ENCODE results near the gene ZNF443.
A peak's percentile ranks its signal among the peaks of the same experiment; 100 is the strongest.
"Not testable (repeated sequence)": the region's sequence is repeated elsewhere in the genome, so short reads cannot be mapped to it uniquely, and the experiment has no call there.

ZNF443 gene

GRCh38 chr19:12440541-12441316 is at the start of gene ZNF443:
Gene ZNF443 (minus strand): TSS chr19:12441021. CDS start chr19:12440914, 107 bp downstream.
- H3K4me1 ChIP-seq, result no peaks in the 10 kb centered on the region
- in situ Hi-C loops (cut with MboI; ENCODE audit: low sequenced_read_pairs), result no loop called here
- H3K4me3 ChIP-seq, result peak within 1 kb of the TSS; percentile 69
- H3K9me3 ChIP-seq, result 0 out of 2 replicates have a peak, but pooled peaks cover 4% of the 10 kb centered on the region
- no peaks in the 10 kb centered on the region for H3K36me3 ChIP-seq (replicated peaks)
- DNase-seq (ENCODE audit: low spot score in 2 of 2), result peak; percentile 99 to 100
- H3K27me3 ChIP-seq (ENCODE audit: low read depth), result no peaks in the 10 kb centered on the region

- H3K27me3 ChIP-seq (ENCODE audit: low read depth); DNase-seq (ENCODE audit: low spot score in 2 of 2); in situ Hi-C loops (cut with MboI; ENCODE audit: low sequenced_read_pairs); H3K4me1 ChIP-seq; H3K9me3 ChIP-seq; H3K4me3 ChIP-seq; H3K36me3 ChIP-seq (replicated peaks): not testable (repeated sequence)
These were observed 45.5 kb upstream of the ZNF443 start for GRCh38 chr19:12486265-12486783.

- in situ Hi-C loops (cut with MboI; ENCODE audit: low sequenced_read_pairs), result no loop called here
- no peak for DNase-seq (ENCODE audit: low spot score in 2 of 2)
- Histone ChIP-seq H3K27me3 (ENCODE audit: low read depth) (no peaks in the 10 kb centered on the region), H3K9me3 (no peaks in the 10 kb centered on the region), H3K36me3 (replicated peaks) (no peaks in the 10 kb centered on the region), H3K4me3 (no peak overlapping the region), H3K4me1 (no peaks in the 10 kb centered on the region)
These were observed 44.8 kb upstream of the ZNF443 start for GRCh38 chr19:12485571-12485970.

- H3K4me3 ChIP-seq, result peak overlapping the region; percentile 79
- H3K4me1 ChIP-seq, result no peaks in the 10 kb centered on the region
- no peaks in the 10 kb centered on the region for H3K36me3 ChIP-seq (replicated peaks)
- in situ Hi-C loops (cut with MboI; ENCODE audit: low sequenced_read_pairs), result no loop called here
- peak in 1 of 2 experiments; percentile 4 for DNase-seq (ENCODE audit: low spot score in 2 of 2)
- H3K27me3 ChIP-seq (ENCODE audit: low read depth), result no peaks in the 10 kb centered on the region
- no peaks in the 10 kb centered on the region for H3K9me3 ChIP-seq
These were observed 44.2 kb upstream of the ZNF443 start for GRCh38 chr19:12485052-12485416.

GRCh38 chr19:12484371-12485051 is 43.7 kb upstream of the ZNF443 start, which contains the start of gene ZNF709:
Gene ZNF709 (minus strand): TSS chr19:12484816. CDS start chr19:12484657, 159 bp downstream.
- DNase-seq (ENCODE audit: low spot score in 2 of 2), result peak; percentile 89 to 95
- peak within 1 kb of the TSS; percentile 79 for H3K4me3 ChIP-seq
- no peaks in the 10 kb centered on the region for H3K27me3 ChIP-seq (ENCODE audit: low read depth)
- in situ Hi-C loops (cut with MboI; ENCODE audit: low sequenced_read_pairs), result no loop called here
- no peaks in the 10 kb centered on the region for H3K9me3 ChIP-seq
- H3K4me1 ChIP-seq, result no peaks in the 10 kb centered on the region
- no peaks in the 10 kb centered on the region for H3K36me3 ChIP-seq (replicated peaks)

GRCh38 chr19:12484011-12484370 is 43.2 kb upstream of the ZNF443 start:
- peak in 1 of 2 experiments; percentile 8 for DNase-seq (ENCODE audit: low spot score in 2 of 2)
- H3K27me3 ChIP-seq (ENCODE audit: low read depth), result no peaks in the 10 kb centered on the region
- H3K4me3 ChIP-seq, result peak overlapping the region; percentile 79
- in situ Hi-C loops (cut with MboI; ENCODE audit: low sequenced_read_pairs), result no loop called here
- no peaks in the 10 kb centered on the region for H3K36me3 ChIP-seq (replicated peaks)
- no peaks in the 10 kb centered on the region for H3K9me3 ChIP-seq
- H3K4me1 ChIP-seq, result no peaks in the 10 kb centered on the region

- in situ Hi-C loops (cut with MboI; ENCODE audit: low sequenced_read_pairs), result no loop called here
- no peak overlapping the region for H3K4me3 ChIP-seq
These were observed 41.7 kb upstream of the ZNF443 start for GRCh38 chr19:12482509-12482886.

GRCh38 chr19:12481781-12482508 is 41.1 kb upstream of the ZNF443 start:
- in situ Hi-C loops (cut with MboI; ENCODE audit: low sequenced_read_pairs), result no loop called here
- H3K4me3 ChIP-seq, result no peak overlapping the region

More at GRCh38 chr19:12482509-12482886, 41.7 kb upstream of the ZNF443 start:
- Histone ChIP-seq H3K27me3 (ENCODE audit: low read depth) (no peaks in the 10 kb centered on the region), H3K36me3 (replicated peaks) (no peaks in the 10 kb centered on the region), H3K9me3 (no peaks in the 10 kb centered on the region), H3K4me1 (no peaks in the 10 kb centered on the region)
- DNase-seq (ENCODE audit: low spot score in 2 of 2), result no peak

GRCh38 chr19:12478234-12478941 is 37.6 kb upstream of the ZNF443 start:
- no peaks in the 10 kb centered on the region for H3K36me3 ChIP-seq (replicated peaks)
- no peak for DNase-seq (ENCODE audit: low spot score in 2 of 2)
- H3K4me3 ChIP-seq, result no peak overlapping the region
- in situ Hi-C loops (cut with MboI; ENCODE audit: low sequenced_read_pairs), result no loop called here
- no peaks in the 10 kb centered on the region for H3K27me3 ChIP-seq (ENCODE audit: low read depth)
- no peaks in the 10 kb centered on the region for H3K9me3 ChIP-seq
- no peaks in the 10 kb centered on the region for H3K4me1 ChIP-seq

More at GRCh38 chr19:12481781-12482508, 41.1 kb upstream of the ZNF443 start:
- no peaks in the 10 kb centered on the region for H3K27me3 ChIP-seq (ENCODE audit: low read depth)
- no peaks in the 10 kb centered on the region for H3K36me3 ChIP-seq (replicated peaks)
- DNase-seq (ENCODE audit: low spot score in 2 of 2), result no peak
- H3K9me3 ChIP-seq, result no peaks in the 10 kb centered on the region
- H3K4me1 ChIP-seq, result no peaks in the 10 kb centered on the region

- peaks cover 17% of the 10 kb centered on the region for H3K9me3 ChIP-seq
- H3K4me1 ChIP-seq; in situ Hi-C loops (cut with MboI; ENCODE audit: low sequenced_read_pairs); DNase-seq (ENCODE audit: low spot score in 2 of 2); H3K4me3 ChIP-seq; H3K27me3 ChIP-seq (ENCODE audit: low read depth); H3K36me3 ChIP-seq (replicated peaks): not testable (repeated sequence)
These were observed 26.8 kb upstream of the ZNF443 start for GRCh38 chr19:12467651-12468050.

GRCh38 chr19:12465211-12465610 is 24.4 kb upstream of the ZNF443 start:
- Histone ChIP-seq H3K36me3 (replicated peaks) (peaks cover 3% of the 10 kb centered on the region), H3K4me3 (no peak overlapping the region), H3K4me1 (no peaks in the 10 kb centered on the region), H3K9me3 (peaks cover 14% of the 10 kb centered on the region), H3K27me3 (ENCODE audit: low read depth) (no peaks in the 10 kb centered on the region)
- DNase-seq (ENCODE audit: low spot score in 2 of 2), result no peak
- in situ Hi-C loops (cut with MboI; ENCODE audit: low sequenced_read_pairs), result no loop called here

GRCh38 chr19:12464769-12465168 is 23.9 kb upstream of the ZNF443 start:
- Histone ChIP-seq H3K9me3 (peaks cover 14% of the 10 kb centered on the region), H3K36me3 (replicated peaks) (peaks cover 3% of the 10 kb centered on the region), H3K4me1 (no peaks in the 10 kb centered on the region), H3K27me3 (ENCODE audit: low read depth) (no peaks in the 10 kb centered on the region), H3K4me3 (no peak overlapping the region)
- in situ Hi-C loops (cut with MboI; ENCODE audit: low sequenced_read_pairs), result no loop called here
- no peak for DNase-seq (ENCODE audit: low spot score in 2 of 2)

GRCh38 chr19:12464139-12464538 is 23.3 kb upstream of the ZNF443 start:
- H3K36me3 ChIP-seq (replicated peaks); H3K27me3 ChIP-seq (ENCODE audit: low read depth); in situ Hi-C loops (cut with MboI; ENCODE audit: low sequenced_read_pairs); DNase-seq (ENCODE audit: low spot score in 2 of 2); H3K4me1 ChIP-seq; H3K4me3 ChIP-seq: not testable (repeated sequence)
- H3K9me3 ChIP-seq, result peaks cover 14% of the 10 kb centered on the region

Measured in HAP-1 (cell line).